BLaER1 treated with 17β-estradiol and CSF1 and Interleukin-3, amounts not matched to agents 10 nM and 100 nM (cell line): ENCODE measurements around the gene B3GALT2.
A peak's percentile ranks its signal among the peaks of the same experiment; 100 is the strongest.
"Not testable (repeated sequence)": the region's sequence is repeated elsewhere in the genome, so short reads cannot be mapped to it uniquely, and the experiment has no call there.

Experiments
- H3K27ac ChIP-seq, 11 experiments: shearing (Covaris generic); formaldehyde crosslinking; 2 replicates each; pipeline ENCODE4 v1.8.1; 2022
- H3K27me3 ChIP-seq, 11 experiments: shearing (Covaris generic); formaldehyde crosslinking; 2 replicates each; pipeline ENCODE4 v1.8.1; 2022
- H3K36me3 ChIP-seq, 11 experiments: shearing (Covaris generic); formaldehyde crosslinking; 2 replicates each; pipeline ENCODE4 v1.8.1; 2022
- H3K4me1 ChIP-seq, 10 experiments: shearing (Covaris generic); formaldehyde crosslinking; 2 replicates each; pipeline ENCODE4 v1.8.1; 2022
- H3K4me2 ChIP-seq, 11 experiments: shearing (Covaris generic); formaldehyde crosslinking; 2 replicates each; pipeline ENCODE4 v1.8.1; 2022
- H3K4me3 ChIP-seq, 10 experiments: shearing (Covaris generic); formaldehyde crosslinking; 2 replicates each; pipeline ENCODE4 v1.8.1; 2022
- H3K9ac ChIP-seq, 11 experiments: shearing (Covaris generic); formaldehyde crosslinking; 2 replicates each; pipeline ENCODE4 v1.8.1; 2022
- H3K9me3 ChIP-seq, 11 experiments: shearing (Covaris generic); formaldehyde crosslinking; replicated peaks in 1 of 11; 2 replicates each; pipeline ENCODE4 v1.8.1; 2022
- H4K20me1 ChIP-seq, 11 experiments: shearing (Covaris generic); formaldehyde crosslinking; 2 replicates each; pipeline ENCODE4 v1.8.1; 2022
- Cebpa-rat ChIP-seq, 11 experiments: shearing (Covaris generic); IDR thresholded peaks; 2 replicates each; pipeline ENCODE4 v1.8.1; 2022

B3GALT2 gene, protein sequence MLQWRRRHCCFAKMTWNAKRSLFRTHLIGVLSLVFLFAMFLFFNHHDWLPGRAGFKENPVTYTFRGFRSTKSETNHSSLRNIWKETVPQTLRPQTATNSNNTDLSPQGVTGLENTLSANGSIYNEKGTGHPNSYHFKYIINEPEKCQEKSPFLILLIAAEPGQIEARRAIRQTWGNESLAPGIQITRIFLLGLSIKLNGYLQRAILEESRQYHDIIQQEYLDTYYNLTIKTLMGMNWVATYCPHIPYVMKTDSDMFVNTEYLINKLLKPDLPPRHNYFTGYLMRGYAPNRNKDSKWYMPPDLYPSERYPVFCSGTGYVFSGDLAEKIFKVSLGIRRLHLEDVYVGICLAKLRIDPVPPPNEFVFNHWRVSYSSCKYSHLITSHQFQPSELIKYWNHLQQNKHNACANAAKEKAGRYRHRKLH

DNA sequence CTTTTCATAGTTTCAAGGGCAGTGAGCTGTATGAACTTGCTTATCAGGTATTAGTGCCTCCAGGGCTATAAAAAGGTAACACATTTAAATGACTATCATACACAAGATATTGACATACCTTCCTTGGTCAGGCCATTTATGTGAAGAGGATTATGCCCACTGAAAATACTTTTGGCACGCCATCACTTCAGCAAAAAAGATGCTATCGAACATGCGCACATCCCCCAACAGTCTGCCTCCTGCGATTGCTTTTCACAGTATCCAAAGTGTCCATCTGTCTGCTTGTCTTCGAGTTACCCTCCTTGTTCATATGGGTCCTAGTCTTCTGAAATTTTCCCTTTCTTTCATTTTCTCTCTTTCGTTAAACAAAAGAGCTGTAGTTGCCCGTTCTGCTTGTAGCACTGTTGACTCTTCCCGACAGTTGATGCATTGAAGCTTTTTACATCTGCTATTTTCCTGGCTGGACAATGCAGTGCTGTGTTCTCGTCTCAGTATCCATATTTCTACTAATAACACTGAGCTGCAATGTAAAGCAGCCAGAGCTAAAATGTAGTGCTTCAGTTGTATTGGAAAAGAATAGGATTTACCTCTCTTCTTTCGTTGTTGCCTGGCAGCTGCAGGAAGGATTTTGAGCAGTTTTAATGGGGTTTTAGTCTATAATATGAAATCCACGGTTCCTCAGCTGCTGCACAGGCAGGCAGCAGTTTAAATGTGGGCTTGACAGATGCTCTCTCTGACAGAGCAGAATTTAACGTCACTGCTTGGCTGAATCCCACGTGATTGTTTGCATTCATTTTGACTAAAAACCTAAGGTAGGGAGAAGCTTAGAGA, at the start of gene B3GALT2:
Gene B3GALT2, minus strand, starts transcription at position 713 of the 831 bp plus-strand sequence. CDS start 5,051 bp downstream, outside the sequence.
- H4K20me1 ChIP-seq = peaks cover 27 to 95% (median 68%) of the 10 kb centered on the region in 11 experiments
- H3K4me2 ChIP-seq = peak within 1 kb of the TSS in 7 of 11 experiments; percentile 1 to 55 (median 24); a peak in 11 of 22 replicates
- no peaks in the 10 kb centered on the region for H3K27me3 ChIP-seq
- H3K36me3 ChIP-seq = peaks cover 2 to 17% (median 11%) of the 10 kb centered on the region in 11 experiments; a peak in 21 of 22 replicates
- no peak for TF ChIP-seq Cebpa-rat (IDR thresholded peaks at IDR 0.05)
- H3K9me3 ChIP-seq = peaks cover 2 to 17% (median 9%) of the 10 kb centered on the region in 11 experiments; a peak in 21 of 22 replicates
- H3K4me3 ChIP-seq = no peak within 1 kb of the TSS
- H3K4me1 ChIP-seq = peaks cover 5 to 18% (median 10%) of the 10 kb centered on the region in 10 experiments; a peak in 12 of 20 replicates
- no peak within 1 kb of the TSS for H3K9ac ChIP-seq
- H3K27ac ChIP-seq = no peak within 1 kb of the TSS

DNA sequence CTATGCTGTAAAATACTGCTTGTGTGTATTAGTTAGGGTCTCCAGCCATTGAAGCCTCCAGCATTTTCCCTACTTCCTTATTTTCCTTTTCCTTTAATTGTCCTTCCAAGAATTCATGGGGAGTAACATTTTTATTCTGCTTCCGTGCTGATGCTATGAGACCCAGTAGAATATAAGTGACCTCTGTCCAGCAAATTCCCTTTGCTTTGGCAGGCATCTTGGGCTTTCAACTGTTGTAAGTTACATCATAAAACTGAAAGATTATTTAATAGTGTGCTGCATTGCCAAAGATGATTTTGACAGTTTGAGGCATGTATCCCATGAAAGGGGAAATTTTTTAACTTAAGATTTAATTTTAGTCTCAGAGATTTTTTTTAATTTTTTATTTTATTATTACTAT, 48.1 kb upstream of the B3GALT2 start:
- H3K27ac ChIP-seq = no peak overlapping the region
- no peaks in the 10 kb centered on the region for H3K27me3 ChIP-seq
- H3K9me3 ChIP-seq = peaks cover 0 to 12% (median 3%) of the 10 kb centered on the region in 11 experiments; a peak in 6 of 22 replicates
- H3K9ac ChIP-seq = no peak overlapping the region
- H3K4me1 ChIP-seq = peaks cover 0 to 6% (median under 1%) of the 10 kb centered on the region in 10 experiments; a peak in 10 of 20 replicates
- no peak overlapping the region for H3K4me2 ChIP-seq
- peaks cover 0 to 6% (median 0%) of the 10 kb centered on the region in 11 experiments; a peak in 2 of 22 replicates for H4K20me1 ChIP-seq
- H3K36me3 ChIP-seq = peaks cover 52 to 82% (median 66%) of the 10 kb centered on the region in 11 experiments
- no peak for TF ChIP-seq Cebpa-rat (IDR thresholded peaks at IDR 0.05)
- no peak overlapping the region for H3K4me3 ChIP-seq

DNA sequence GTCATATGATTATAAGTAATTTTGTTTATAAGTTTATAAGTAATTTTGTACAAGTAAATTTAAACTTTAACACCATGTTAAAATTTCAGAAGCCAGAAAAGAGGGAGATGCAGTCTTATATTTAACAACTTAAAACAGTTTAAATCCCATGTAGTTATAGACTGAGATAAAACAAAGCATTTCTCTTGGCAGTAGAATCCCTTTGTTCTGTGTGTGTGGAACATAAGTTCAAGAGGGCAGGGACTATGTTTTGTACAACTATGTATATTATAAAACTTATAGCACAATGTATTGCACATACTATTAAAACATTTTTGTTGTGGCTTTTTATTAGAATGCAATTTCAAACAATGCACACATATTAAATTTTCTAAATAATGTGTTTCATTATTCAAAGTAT, 44.7 kb upstream of the B3GALT2 start:
- H3K4me2 ChIP-seq, H3K9me3 ChIP-seq, H3K4me1 ChIP-seq, H3K4me3 ChIP-seq, H3K27ac ChIP-seq, H3K9ac ChIP-seq, H3K27me3 ChIP-seq: not testable (repeated sequence)
- Histone ChIP-seq H3K36me3 (peaks cover 42 to 84% (median 60%) of the 10 kb centered on the region in 11 experiments), H4K20me1 (peaks cover 0 to 23% (median 0%) of the 10 kb centered on the region in 11 experiments; a peak in 5 of 22 replicates)

DNA sequence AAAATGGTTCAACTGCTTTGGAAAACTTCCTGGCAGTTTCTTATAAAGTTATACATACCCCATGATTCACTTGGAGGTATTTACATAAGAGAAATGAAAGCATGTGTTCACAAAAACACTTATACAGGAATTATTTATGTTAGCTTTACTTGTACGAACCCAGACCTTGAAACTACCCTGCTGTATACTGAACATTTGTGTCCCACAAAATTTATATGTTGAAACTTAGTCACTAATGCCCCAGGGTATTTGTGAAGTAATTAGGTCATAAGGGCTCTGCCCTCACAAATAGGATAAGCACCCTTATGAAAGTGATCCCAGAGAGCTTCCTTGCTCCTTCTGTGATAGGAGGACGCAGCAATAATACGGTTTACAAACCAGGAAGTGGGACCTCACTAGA, 42.7 kb upstream of the B3GALT2 start:
- H3K4me2 ChIP-seq = no peak overlapping the region
- H3K27me3 ChIP-seq = no peaks in the 10 kb centered on the region; a peak in 1 of 22 replicates
- H3K27ac ChIP-seq = no peak overlapping the region
- H3K4me1 ChIP-seq = no peaks in the 10 kb centered on the region
- H3K4me3 ChIP-seq = no peak overlapping the region
- no peak overlapping the region for H3K9ac ChIP-seq
- peaks cover 34 to 82% (median 58%) of the 10 kb centered on the region in 11 experiments for H3K36me3 ChIP-seq
- H3K9me3 ChIP-seq = peaks cover 0 to 8% (median 0%) of the 10 kb centered on the region in 11 experiments; a peak in 3 of 22 replicates
- TF ChIP-seq Cebpa-rat (IDR thresholded peaks at IDR 0.05) = no peak
- H4K20me1 ChIP-seq = peaks cover 0 to 25% (median 0%) of the 10 kb centered on the region in 11 experiments; a peak in 6 of 22 replicates

DNA sequence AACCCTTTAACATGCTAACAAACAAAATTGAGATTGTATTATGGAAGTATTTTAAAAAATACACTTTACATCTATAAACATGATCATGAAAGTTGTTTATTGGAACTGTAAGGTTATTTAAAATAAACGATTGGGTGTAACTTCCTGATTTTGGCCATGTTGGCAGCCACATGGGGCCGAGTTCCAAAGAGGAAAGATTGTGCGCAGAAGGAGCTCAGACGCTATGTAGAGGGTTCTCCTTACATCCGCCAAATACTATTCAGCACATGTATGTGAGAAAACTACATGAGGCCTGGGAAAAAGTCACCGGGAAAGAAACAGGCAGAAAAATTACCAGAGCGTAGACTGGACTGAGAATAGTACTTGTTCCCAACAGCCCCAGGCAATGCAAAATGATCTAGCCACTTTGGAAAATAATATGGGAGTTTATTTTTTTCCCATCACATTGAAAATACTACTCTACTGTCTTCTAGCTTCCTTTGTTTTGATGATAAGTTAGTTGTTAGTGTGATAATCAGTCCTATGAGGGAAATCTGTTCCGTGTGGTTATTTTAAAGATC, 35.7 kb upstream of the B3GALT2 start:
- H4K20me1 ChIP-seq = peaks cover 0 to 25% (median 0%) of the 10 kb centered on the region in 11 experiments; a peak in 8 of 22 replicates
- no peaks in the 10 kb centered on the region; a peak in 1 of 22 replicates for H3K27me3 ChIP-seq
- no peak overlapping the region for H3K27ac ChIP-seq
- no peak for TF ChIP-seq Cebpa-rat (IDR thresholded peaks at IDR 0.05)
- no peak overlapping the region for H3K4me3 ChIP-seq
- H3K4me2 ChIP-seq = no peak overlapping the region
- H3K9ac ChIP-seq = no peak overlapping the region
- H3K9me3 ChIP-seq = peaks cover 0 to 8% (median 0%) of the 10 kb centered on the region in 11 experiments; a peak in 3 of 22 replicates
- peaks cover 40 to 87% (median 59%) of the 10 kb centered on the region in 11 experiments for H3K36me3 ChIP-seq
- 0 out of 20 replicates have a peak, but pooled peaks cover 0 to under 1% (median 0%) of the 10 kb centered on the region in 10 experiments for H3K4me1 ChIP-seq

DNA sequence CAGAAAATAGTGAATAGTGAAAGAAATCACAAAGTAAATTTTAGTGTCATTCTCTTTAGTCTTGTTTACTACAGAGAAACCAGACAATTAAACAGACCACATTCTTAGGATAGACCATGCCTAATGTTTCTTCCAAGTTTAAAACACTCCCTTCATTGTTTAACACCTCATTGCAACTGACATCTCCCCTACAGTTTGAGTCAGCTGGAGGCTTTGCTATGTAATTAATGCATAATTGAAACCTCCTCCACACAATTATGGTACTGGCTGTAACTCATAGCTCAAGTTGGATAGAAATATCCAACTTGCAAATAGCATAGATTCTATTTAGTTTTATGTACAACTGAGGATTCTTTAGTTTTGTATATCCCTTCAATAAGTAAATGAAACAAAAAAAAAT, 35.2 kb upstream of the B3GALT2 start:
- no peaks in the 10 kb centered on the region; a peak in 1 of 22 replicates for H3K27me3 ChIP-seq
- H3K27ac ChIP-seq = no peak overlapping the region
- H3K36me3 ChIP-seq = peaks cover 44 to 89% (median 59%) of the 10 kb centered on the region in 11 experiments
- H4K20me1 ChIP-seq = peaks cover 0 to 23% (median 0%) of the 10 kb centered on the region in 11 experiments; a peak in 8 of 22 replicates
- H3K4me2 ChIP-seq = no peak overlapping the region
- no peak overlapping the region for H3K9ac ChIP-seq
- no peak for TF ChIP-seq Cebpa-rat (IDR thresholded peaks at IDR 0.05)
- H3K9me3 ChIP-seq = peaks cover 0 to 8% (median 0%) of the 10 kb centered on the region in 11 experiments; a peak in 3 of 22 replicates
- no peak overlapping the region for H3K4me3 ChIP-seq
- 0 out of 20 replicates have a peak, but pooled peaks cover 0 to 4% (median 0%) of the 10 kb centered on the region in 10 experiments for H3K4me1 ChIP-seq

DNA sequence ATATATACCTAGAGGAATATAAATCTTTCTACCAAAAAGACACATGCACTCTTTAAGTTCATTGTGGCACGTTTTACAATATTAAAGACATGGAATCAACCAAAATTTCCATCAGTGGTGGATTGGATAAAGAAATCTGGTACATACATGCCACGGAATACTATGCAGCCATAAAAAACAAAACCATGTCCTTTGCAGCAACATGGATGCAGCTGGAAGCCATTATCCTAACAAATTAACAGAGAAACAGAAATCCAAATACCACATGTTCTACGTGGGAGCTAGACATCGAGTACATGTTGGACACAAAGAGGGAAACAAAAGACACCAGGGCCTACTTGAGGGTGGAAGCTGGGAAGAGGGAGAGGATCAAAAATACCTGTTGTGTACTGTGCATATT, 33.0 kb upstream of the B3GALT2 start:
- no peaks in the 10 kb centered on the region for H3K27me3 ChIP-seq
- TF ChIP-seq Cebpa-rat (IDR thresholded peaks at IDR 0.05) = no peak
- H3K36me3 ChIP-seq = peaks cover 55 to 89% (median 61%) of the 10 kb centered on the region in 11 experiments
- H3K4me2 ChIP-seq = no peak overlapping the region
- H3K4me3 ChIP-seq = no peak overlapping the region
- H3K9me3 ChIP-seq = peaks cover 0 to 18% (median 6%) of the 10 kb centered on the region in 11 experiments; a peak in 13 of 22 replicates
- no peak overlapping the region for H3K9ac ChIP-seq
- H4K20me1 ChIP-seq = peaks cover 0 to 16% (median 0%) of the 10 kb centered on the region in 11 experiments; a peak in 6 of 22 replicates
- H3K27ac ChIP-seq = no peak overlapping the region
- H3K4me1 ChIP-seq = 0 out of 20 replicates have a peak, but pooled peaks cover 0 to 6% (median 0%) of the 10 kb centered on the region in 10 experiments

DNA sequence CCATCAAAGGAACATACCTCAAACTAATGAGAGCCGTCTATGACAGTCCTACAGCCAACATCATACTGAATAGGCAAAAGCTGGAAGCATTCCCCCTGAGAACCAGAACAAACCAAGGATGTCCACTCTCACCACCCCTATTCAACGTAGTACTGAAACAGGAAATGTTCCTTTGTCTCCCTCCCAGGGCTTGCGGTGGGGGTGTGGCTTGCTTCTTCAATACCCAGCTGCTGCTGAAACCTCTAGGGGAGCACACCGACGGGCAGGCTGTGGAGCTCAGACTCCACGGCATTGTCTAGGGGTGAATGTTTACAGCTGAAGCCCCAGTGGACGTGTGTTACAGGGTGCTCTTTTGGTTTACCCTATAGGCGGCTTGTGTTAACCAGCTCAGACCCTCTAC, 30.5 kb upstream of the B3GALT2 start:
- Histone ChIP-seq H3K9ac (no peak overlapping the region), H3K27ac (no peak overlapping the region), H3K4me3 (no peak overlapping the region), H3K4me2 (peak overlapping the region in 1 of 11 experiments; percentile 27; a peak in 1 of 22 replicates), H3K9me3 (peaks cover 0 to 25% (median 12%) of the 10 kb centered on the region in 11 experiments; a peak in 13 of 22 replicates), H3K4me1 (peaks cover 0 to 10% (median under 1%) of the 10 kb centered on the region in 10 experiments; a peak in 5 of 20 replicates), H3K36me3 (peaks cover 72 to 96% (median 81%) of the 10 kb centered on the region in 11 experiments), H4K20me1 (peaks cover 0 to 15% (median 0%) of the 10 kb centered on the region in 11 experiments; a peak in 6 of 22 replicates), H3K27me3 (no peaks in the 10 kb centered on the region)
- no peak for TF ChIP-seq Cebpa-rat (IDR thresholded peaks at IDR 0.05)
